HG02943 (cell line): ENCODE results near the gene TM9SF3.
A peak's percentile ranks its signal among the peaks of the same experiment; 100 is the strongest.

Source experiments
- ATAC-seq: cut with Tn5 transposase; IDR thresholded peaks from one replicate; pipeline ENCODE4 v1.9.1; 2021; ENCODE audit warnings: mild to moderate bottlenecking, low read depth, moderate library complexity; ENCODE audit not compliant: unreplicated experiment

The TM9SF3 gene

GRCh38 chr10:96586419-96587263 is at the start of gene TM9SF3:
Gene TM9SF3, minus strand, starts transcription at chr10:96587012. Its CDS starts 177 bp downstream, at chr10:96586835.
- peak; percentile 70 for ATAC-seq

GRCh38 chr10:96636551-96636950 is 49.7 kb upstream of the TM9SF3 start:
- no peak for ATAC-seq

GRCh38 chr10:96632974-96633710 is 46.3 kb upstream of the TM9SF3 start:
- no peak for ATAC-seq

- ATAC-seq = no peak
Measured at GRCh38 chr10:96627292-96627691, 40.5 kb upstream of the TM9SF3 start.

GRCh38 chr10:96626795-96627194 is 40.0 kb upstream of the TM9SF3 start:
- ATAC-seq = no peak

- ATAC-seq = no peak
Measured at GRCh38 chr10:96625173-96625572, 38.4 kb upstream of the TM9SF3 start.

- ATAC-seq = no peak
Measured at GRCh38 chr10:96622013-96622787, 35.4 kb upstream of the TM9SF3 start.

- ATAC-seq = no peak
Measured at GRCh38 chr10:96619796-96620773, 33.3 kb upstream of the TM9SF3 start.

- ATAC-seq = no peak
Measured at GRCh38 chr10:96619120-96619519, 32.3 kb upstream of the TM9SF3 start.

GRCh38 chr10:96618653-96619052 is 31.8 kb upstream of the TM9SF3 start:
- no peak for ATAC-seq

GRCh38 chr10:96616961-96617360 is 30.1 kb upstream of the TM9SF3 start:
- ATAC-seq = no peak

GRCh38 chr10:96614515-96614914 is 27.7 kb upstream of the TM9SF3 start:
- no peak for ATAC-seq

GRCh38 chr10:96613576-96613975 is 26.8 kb upstream of the TM9SF3 start:
- no peak for ATAC-seq

GRCh38 chr10:96612055-96612830 is 25.4 kb upstream of the TM9SF3 start:
- no peak for ATAC-seq

GRCh38 chr10:96610817-96611216 is 24.0 kb upstream of the TM9SF3 start:
- no peak for ATAC-seq

GRCh38 chr10:96609510-96609909 is 22.7 kb upstream of the TM9SF3 start:
- no peak for ATAC-seq

GRCh38 chr10:96608805-96609204 is 22.0 kb upstream of the TM9SF3 start:
- ATAC-seq = no peak

- no peak for ATAC-seq
Measured at GRCh38 chr10:96608262-96608661, 21.4 kb upstream of the TM9SF3 start.

GRCh38 chr10:96606946-96607345 is 20.1 kb upstream of the TM9SF3 start:
- ATAC-seq = no peak
